Activated T-helper 17 cell treated with anti-CD3 and anti-CD28 coated beads, Interleukin-2, amount 50 U/mL, for 72 hours (primary cell): ENCODE results near the gene AFAP1L2. TPM values are rescaled to one million over a fixed set of nuclear protein-coding genes. Genes with fewer than 3 reads are reported as not detected.
A peak's percentile ranks its signal among the peaks of the same experiment; 100 is the strongest.

Experiments used
- ATAC-seq: fragments of 150-1000 bp; cut with Tn5 transposase; replicated peaks from 2 replicates; pipeline ENCODE4 v1.10.0; 2021; ENCODE audit warnings: mild to moderate bottlenecking, moderate library complexity
- H3K27ac Mint-ChIP-seq: one replicate; pipeline ENCODE4 v1.8.0; 2022; ENCODE audit warnings: mixed read lengths
- H3K27me3 Mint-ChIP-seq: one replicate; pipeline ENCODE4 v1.8.0; 2022; ENCODE audit warnings: mixed read lengths
- H3K36me3 Mint-ChIP-seq: one replicate; pipeline ENCODE4 v1.8.0; 2022; ENCODE audit warnings: low read depth, mild to moderate bottlenecking, mixed read lengths
- H3K4me1 Mint-ChIP-seq: one replicate; pipeline ENCODE4 v1.8.0; 2022; ENCODE audit warnings: mixed read lengths
- H3K4me3 Mint-ChIP-seq: one replicate; pipeline ENCODE4 v1.8.0; 2022; ENCODE audit warnings: mild to moderate bottlenecking, mixed read lengths
- H3K9me3 Mint-ChIP-seq: one replicate; pipeline ENCODE4 v1.8.0; 2022; ENCODE audit warnings: mixed read lengths
- total RNA-seq, 2 donors: library from RNA; stranded (reverse); gene quantifications; one replicate each; pipeline ENCODE4 v1.2.3, GENCODE V29; 2022

Gene AFAP1L2
- 1 to 10 TPM; 1.1 to 1.7 TPM for total RNA-seq

- H3K4me1 Mint-ChIP-seq, result no peaks in the 10 kb centered on the region
- H3K27me3 Mint-ChIP-seq, result peaks cover 61% of the 10 kb centered on the region
- ATAC-seq, result no peak
These were observed at the start of gene AFAP1L2 for GRCh38 chr10:114404171-114405010. AFAP1L2 (minus strand) TSS chr10:114404502; CDS start chr10:114404455, 47 bp downstream.

GRCh38 chr10:114453576-114453975 lies 49.3 kb upstream of the AFAP1L2 start:
- no peaks in the 10 kb centered on the region for H3K27me3 Mint-ChIP-seq
- no peak overlapping the region for H3K4me3 Mint-ChIP-seq
- H3K27ac Mint-ChIP-seq, result no peak overlapping the region
- no peak for ATAC-seq
- no peaks in the 10 kb centered on the region for H3K9me3 Mint-ChIP-seq
- H3K4me1 Mint-ChIP-seq, result peaks cover 5% of the 10 kb centered on the region
- peaks cover 89% of the 10 kb centered on the region for H3K36me3 Mint-ChIP-seq

More at GRCh38 chr10:114404171-114405010, at the start of gene AFAP1L2:
- Mint-ChIP-seq H3K27ac (no peak within 1 kb of the TSS), H3K36me3 (no peaks in the 10 kb centered on the region), H3K4me3 (peak within 1 kb of the TSS; percentile 51), H3K9me3 (no peaks in the 10 kb centered on the region)

- Mint-ChIP-seq H3K36me3 (peaks cover 91% of the 10 kb centered on the region), H3K27ac (no peak overlapping the region), H3K27me3 (no peaks in the 10 kb centered on the region), H3K9me3 (no peaks in the 10 kb centered on the region), H3K4me1 (peaks cover 5% of the 10 kb centered on the region), H3K4me3 (no peak overlapping the region)
- ATAC-seq, result no peak
These were observed 44.6 kb upstream of the AFAP1L2 start for GRCh38 chr10:114448897-114449296.

- Mint-ChIP-seq H3K4me3 (no peak overlapping the region), H3K27ac (peak overlapping the region; percentile 11), H3K4me1 (no peaks in the 10 kb centered on the region), H3K9me3 (no peaks in the 10 kb centered on the region), H3K36me3 (peaks cover 93% of the 10 kb centered on the region), H3K27me3 (no peaks in the 10 kb centered on the region)
- ATAC-seq, result no peak
These were observed 41.0 kb upstream of the AFAP1L2 start for GRCh38 chr10:114445332-114445731.

GRCh38 chr10:114444819-114445218 lies 40.5 kb upstream of the AFAP1L2 start:
- Mint-ChIP-seq H3K27me3 (no peaks in the 10 kb centered on the region), H3K9me3 (no peaks in the 10 kb centered on the region)
- no peak for ATAC-seq

GRCh38 chr10:114442091-114442630 lies 37.9 kb upstream of the AFAP1L2 start:
- Mint-ChIP-seq H3K4me1 (no peaks in the 10 kb centered on the region), H3K4me3 (no peak overlapping the region), H3K27me3 (no peaks in the 10 kb centered on the region), H3K9me3 (no peaks in the 10 kb centered on the region), H3K36me3 (peaks cover 100% of the 10 kb centered on the region), H3K27ac (no peak overlapping the region)
- ATAC-seq, result no peak

More at GRCh38 chr10:114444819-114445218, 40.5 kb upstream of the AFAP1L2 start:
- H3K27ac Mint-ChIP-seq, result peak overlapping the region; percentile 11
- peaks cover 93% of the 10 kb centered on the region for H3K36me3 Mint-ChIP-seq
- no peak overlapping the region for H3K4me3 Mint-ChIP-seq
- H3K4me1 Mint-ChIP-seq, result no peaks in the 10 kb centered on the region

- Mint-ChIP-seq H3K36me3 (peaks cover 100% of the 10 kb centered on the region), H3K4me3 (no peak overlapping the region), H3K9me3 (no peaks in the 10 kb centered on the region), H3K27ac (no peak overlapping the region), H3K4me1 (no peaks in the 10 kb centered on the region), H3K27me3 (no peaks in the 10 kb centered on the region)
- ATAC-seq, result no peak
These were observed 36.8 kb upstream of the AFAP1L2 start for GRCh38 chr10:114441107-114441506.

GRCh38 chr10:114437473-114438292 lies 33.4 kb upstream of the AFAP1L2 start:
- H3K36me3 Mint-ChIP-seq, result peaks cover 94% of the 10 kb centered on the region
- H3K27me3 Mint-ChIP-seq, result no peaks in the 10 kb centered on the region
- no peaks in the 10 kb centered on the region for H3K4me1 Mint-ChIP-seq
- ATAC-seq, result no peak
- H3K27ac Mint-ChIP-seq, result no peak overlapping the region
- H3K4me3 Mint-ChIP-seq, result no peak overlapping the region
- H3K9me3 Mint-ChIP-seq, result no peaks in the 10 kb centered on the region

- Mint-ChIP-seq H3K36me3 (peaks cover 92% of the 10 kb centered on the region), H3K27me3 (no peaks in the 10 kb centered on the region), H3K9me3 (no peaks in the 10 kb centered on the region), H3K27ac (no peak overlapping the region), H3K4me1 (no peaks in the 10 kb centered on the region), H3K4me3 (no peak overlapping the region)
- ATAC-seq, result no peak
These were observed 32.6 kb upstream of the AFAP1L2 start for GRCh38 chr10:114436941-114437340.

GRCh38 chr10:114432566-114433093 lies 28.3 kb upstream of the AFAP1L2 start:
- Mint-ChIP-seq H3K27ac (no peak overlapping the region), H3K36me3 (peaks cover 69% of the 10 kb centered on the region), H3K4me1 (no peaks in the 10 kb centered on the region)

GRCh38 chr10:114431414-114432135 lies 27.3 kb upstream of the AFAP1L2 start:
- no peaks in the 10 kb centered on the region for H3K9me3 Mint-ChIP-seq
- no peak for ATAC-seq
- H3K36me3 Mint-ChIP-seq, result peaks cover 59% of the 10 kb centered on the region
- H3K27ac Mint-ChIP-seq, result no peak overlapping the region
- H3K4me3 Mint-ChIP-seq, result no peak overlapping the region
- no peaks in the 10 kb centered on the region for H3K27me3 Mint-ChIP-seq
- no peaks in the 10 kb centered on the region for H3K4me1 Mint-ChIP-seq

More at GRCh38 chr10:114432566-114433093, 28.3 kb upstream of the AFAP1L2 start:
- Mint-ChIP-seq H3K4me3 (no peak overlapping the region), H3K9me3 (no peaks in the 10 kb centered on the region), H3K27me3 (no peaks in the 10 kb centered on the region)
- no peak for ATAC-seq

- Mint-ChIP-seq H3K27me3 (no peaks in the 10 kb centered on the region), H3K27ac (peak overlapping the region; percentile 28), H3K4me1 (no peaks in the 10 kb centered on the region), H3K36me3 (peaks cover 51% of the 10 kb centered on the region), H3K9me3 (no peaks in the 10 kb centered on the region), H3K4me3 (no peak overlapping the region)
- no peak for ATAC-seq
These were observed 26.5 kb upstream of the AFAP1L2 start for GRCh38 chr10:114430688-114431413.

- H3K27me3 Mint-ChIP-seq, result no peaks in the 10 kb centered on the region
These were observed 25.5 kb upstream of the AFAP1L2 start for GRCh38 chr10:114429581-114430335.

More at GRCh38 chr10:114429581-114430335, 25.5 kb upstream of the AFAP1L2 start:
- H3K9me3 Mint-ChIP-seq, result no peaks in the 10 kb centered on the region
- no peaks in the 10 kb centered on the region for H3K4me1 Mint-ChIP-seq
- no peak overlapping the region for H3K4me3 Mint-ChIP-seq
- ATAC-seq, result no peak
- H3K27ac Mint-ChIP-seq, result no peak overlapping the region
- peaks cover 40% of the 10 kb centered on the region for H3K36me3 Mint-ChIP-seq
